T-helper 1 cell treated with Interleukin-12 subunit alpha and Interleukin-12 subunit beta and Interleukin-4 antibody, amounts not matched to agents 30 ng/mL and 1 ng/mL, for 36 hours (primary cell): ENCODE data around the gene OR2J3. TPM values are rescaled to one million over a fixed set of nuclear protein-coding genes. Genes with fewer than 3 reads are reported as not detected.
"Not testable (repeated sequence)": the region's sequence is repeated elsewhere in the genome, so short reads cannot be mapped to it uniquely, and the experiment has no call there.

Experiments used
- intact Hi-C: fragments of 100-400 bp; cut with micrococcal nuclease; formaldehyde crosslinking; loops from one replicate; pipeline ENCODE4 v1.15.1; 2024
- total RNA-seq: library from RNA; stranded (reverse); gene quantifications from 2 replicates; pipeline ENCODE4 v1.2.3, GENCODE V29; 2022

The OR2J3 gene
- not detected in 2 replicates for total RNA-seq

DNA sequence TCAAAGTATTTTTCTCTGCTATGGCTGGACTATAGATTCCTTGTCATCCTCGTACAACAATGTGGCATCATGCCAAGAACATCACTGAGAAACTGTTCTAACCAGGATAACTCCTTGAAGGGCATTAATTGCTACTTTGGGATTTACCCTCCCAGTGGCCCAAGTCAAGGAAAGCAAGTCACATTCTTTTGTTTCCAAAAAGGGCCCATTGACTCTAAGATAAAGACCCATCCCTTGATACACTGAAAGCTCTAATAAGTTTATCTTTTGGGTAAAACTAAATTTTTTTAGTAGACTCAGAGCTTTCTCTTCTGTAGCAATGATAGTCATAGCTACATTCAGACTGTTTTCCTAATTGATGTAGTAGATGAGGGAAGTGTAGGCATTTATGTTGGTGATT lies at the start of gene OR2J3:
TSS of gene OR2J3 (plus strand) at position 301 of the 400 bp plus-strand sequence. CDS start 3,833 bp downstream, outside the sequence.
- intact Hi-C loops: no loop called here

DNA sequence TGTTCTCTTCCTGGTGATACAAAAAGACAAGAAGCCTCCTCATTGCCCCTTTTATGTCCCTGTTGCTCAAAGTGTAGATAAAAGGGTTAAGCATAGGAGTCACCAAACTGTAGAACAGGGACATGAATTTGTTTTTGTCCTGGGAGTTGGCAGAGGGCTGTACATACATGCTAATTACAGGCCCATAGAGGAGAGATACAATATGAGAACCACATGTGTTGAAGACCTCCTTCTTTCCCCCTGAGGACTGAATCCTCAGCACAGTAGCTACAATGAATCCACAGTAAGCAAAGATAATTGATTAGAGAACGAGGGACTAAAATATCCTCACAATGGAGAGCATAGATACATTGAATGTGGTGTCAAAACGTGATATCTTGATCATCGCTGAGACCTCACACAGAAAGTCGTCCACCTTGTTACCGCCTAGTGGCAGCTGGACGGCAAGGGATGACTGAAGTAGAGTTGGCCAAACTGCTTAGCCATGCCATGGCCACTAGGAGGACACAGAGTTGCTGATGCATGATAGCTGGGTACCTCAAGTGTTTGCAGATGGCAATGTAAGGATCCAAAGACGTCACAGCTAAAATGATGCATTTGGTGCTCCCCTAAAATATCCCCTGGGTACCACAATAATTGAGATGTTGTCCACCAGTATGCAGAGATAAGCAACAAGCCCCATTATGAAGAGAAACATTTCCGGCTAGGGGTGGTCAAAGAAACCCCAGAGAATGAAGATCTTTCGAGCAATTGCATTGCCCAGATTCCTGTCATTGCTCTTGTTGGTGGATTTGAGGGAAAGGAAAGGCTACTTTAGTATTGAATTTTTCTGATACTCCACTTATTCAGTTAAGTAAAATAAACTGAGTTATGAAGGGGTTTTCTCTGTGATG lies 35.8 kb upstream of the OR2J3 start:
- intact Hi-C loops: no loop called here

DNA sequence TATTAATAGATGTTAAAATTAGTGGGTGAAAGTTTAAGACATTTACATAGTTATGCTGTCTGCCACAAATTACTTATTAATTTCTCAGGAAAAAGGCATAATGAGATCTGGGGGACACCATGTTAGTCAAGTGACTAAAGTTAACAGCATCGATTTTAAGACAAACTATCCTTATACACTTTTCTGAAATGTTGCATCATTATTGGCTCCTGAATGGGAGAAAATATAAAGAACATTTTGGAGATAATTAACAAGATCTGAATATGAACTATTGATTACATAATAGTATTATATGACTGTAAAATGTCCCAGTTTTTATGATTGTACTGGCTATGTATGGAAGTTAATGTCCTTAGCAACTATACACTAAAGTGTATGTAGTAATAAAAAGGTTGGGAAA lies 28.7 kb upstream of the OR2J3 start:
- intact Hi-C loops: no loop called here

DNA sequence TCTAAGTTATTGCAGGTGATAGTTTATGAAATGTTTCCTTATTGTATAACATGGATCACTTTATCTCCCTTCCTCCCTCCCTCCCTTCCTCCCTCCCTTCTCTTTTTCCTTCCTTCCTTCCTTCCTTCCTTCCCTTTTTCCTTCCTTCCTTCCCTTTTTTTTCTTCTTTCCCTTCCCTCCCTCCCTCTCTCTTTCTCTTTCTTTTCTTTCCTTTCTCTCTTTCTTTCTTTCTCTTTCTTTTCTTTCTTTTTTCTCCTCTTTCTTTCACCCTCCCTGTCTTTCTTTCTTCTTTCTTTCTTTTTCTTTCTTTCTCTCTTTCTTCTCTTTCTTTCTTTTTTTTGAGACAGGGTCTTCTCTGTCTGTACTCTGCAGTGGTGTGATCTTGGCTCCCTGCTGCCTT lies 26.5 kb upstream of the OR2J3 start:
- intact Hi-C loops: no loop called here

DNA sequence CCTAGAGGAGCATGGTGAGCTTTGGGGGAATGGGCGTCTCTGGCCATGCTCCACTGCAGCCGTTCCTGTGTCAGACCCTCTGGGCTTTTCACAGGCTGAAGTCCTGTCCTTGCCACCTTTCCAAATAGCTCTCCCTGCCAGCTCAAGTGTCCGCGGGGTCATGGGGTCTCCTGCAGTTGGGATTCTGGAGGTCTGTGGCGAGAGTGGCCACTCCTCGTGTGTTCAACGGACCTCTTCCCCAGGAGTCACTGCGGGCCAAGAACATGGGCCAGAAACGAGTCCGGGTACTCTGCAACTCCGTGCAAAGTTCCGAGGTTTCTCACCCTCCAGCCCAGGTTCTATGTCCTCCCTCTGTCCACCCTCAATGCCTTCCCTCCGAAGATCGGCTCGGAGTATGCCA lies 25.4 kb upstream of the OR2J3 start:
- intact Hi-C loops: no loop called here

DNA sequence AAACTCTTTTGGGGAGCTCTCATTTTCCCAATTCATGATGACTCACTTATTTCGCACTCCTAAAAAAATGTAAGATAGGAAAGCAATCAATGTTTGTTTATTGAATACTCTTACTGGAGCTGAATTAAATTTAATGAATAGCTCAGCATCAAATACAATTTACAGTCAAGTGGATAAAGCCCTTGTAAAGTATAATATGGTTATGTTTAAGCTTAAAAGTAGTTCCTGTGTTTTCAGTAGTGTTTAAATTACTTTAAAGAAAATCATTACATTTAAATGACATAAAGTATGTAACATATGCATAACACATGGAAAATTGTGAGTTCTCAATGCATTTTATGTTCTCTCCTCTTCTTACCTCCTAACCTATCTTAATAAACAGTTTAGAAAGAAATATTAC lies 20.6 kb upstream of the OR2J3 start, which contains the start of gene OR2B3:
TSS of gene OR2B3 (minus strand) at position 101 of the 400 bp plus-strand sequence. CDS start at position 36, 65 bp downstream.
- intact Hi-C loops: no loop called here

DNA sequence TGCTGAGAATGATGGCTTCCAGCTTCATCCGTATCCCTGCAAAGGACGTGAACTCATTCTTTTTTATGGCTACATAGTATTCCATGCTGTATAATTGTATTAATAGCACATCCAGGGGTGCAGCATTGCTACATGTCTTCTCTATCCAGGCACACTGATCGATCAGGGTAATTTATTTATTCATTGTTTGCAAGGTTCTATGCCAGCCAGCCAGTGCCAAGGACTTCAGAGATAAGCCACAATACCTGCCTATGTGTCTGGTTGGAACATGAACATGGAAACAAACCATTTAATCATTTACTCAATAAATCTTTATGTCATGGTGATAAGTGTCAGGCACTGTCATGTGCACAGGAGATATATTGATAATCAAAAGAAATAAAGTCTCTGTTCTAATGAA lies 14.9 kb upstream of the OR2J3 start:
- intact Hi-C loops: no loop called here

DNA sequence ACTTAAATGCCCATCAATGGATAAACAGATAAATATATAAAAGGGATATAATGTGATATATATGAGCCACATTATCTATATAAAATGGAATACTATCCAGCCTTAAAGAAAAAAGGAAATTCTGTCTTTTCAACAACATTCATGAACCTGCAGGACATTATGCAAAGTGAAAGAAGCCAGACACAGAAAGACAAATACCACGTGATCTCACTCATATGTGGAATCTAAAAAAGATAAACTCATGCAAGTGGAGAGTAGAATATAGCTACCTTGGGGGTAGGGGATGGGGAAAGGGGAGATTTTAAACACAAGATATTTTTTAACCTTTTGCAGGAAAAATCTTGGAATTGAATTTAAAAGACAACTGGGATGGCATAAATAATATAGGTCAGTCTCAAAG lies 10.1 kb upstream of the OR2J3 start:
- intact Hi-C loops: no loop called here

DNA sequence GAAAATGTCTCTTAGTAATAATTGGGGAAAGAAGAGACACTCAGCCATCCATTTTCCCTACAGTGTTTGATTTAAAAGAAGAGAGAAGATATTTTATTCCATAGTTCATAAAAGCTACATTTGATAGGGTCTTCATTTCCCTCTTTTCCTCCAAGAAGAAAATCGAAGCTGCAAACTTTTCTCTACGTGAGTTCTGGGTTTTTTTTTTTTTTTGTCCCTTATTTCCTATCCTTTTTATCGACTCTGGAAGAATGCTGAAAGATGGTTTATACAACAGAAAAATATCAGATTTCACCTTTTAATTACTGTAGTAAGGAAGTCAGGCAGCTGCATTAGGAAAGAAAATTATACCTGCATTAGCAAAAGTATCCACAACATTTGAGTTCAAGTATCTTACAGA lies 8.7 kb upstream of the OR2J3 start, which contains the start of gene OR2J1:
TSS of gene OR2J1 (plus strand) at position 301 of the 400 bp plus-strand sequence. CDS start 1,453 bp downstream, outside the sequence.
- intact Hi-C loops: no loop called here

DNA sequence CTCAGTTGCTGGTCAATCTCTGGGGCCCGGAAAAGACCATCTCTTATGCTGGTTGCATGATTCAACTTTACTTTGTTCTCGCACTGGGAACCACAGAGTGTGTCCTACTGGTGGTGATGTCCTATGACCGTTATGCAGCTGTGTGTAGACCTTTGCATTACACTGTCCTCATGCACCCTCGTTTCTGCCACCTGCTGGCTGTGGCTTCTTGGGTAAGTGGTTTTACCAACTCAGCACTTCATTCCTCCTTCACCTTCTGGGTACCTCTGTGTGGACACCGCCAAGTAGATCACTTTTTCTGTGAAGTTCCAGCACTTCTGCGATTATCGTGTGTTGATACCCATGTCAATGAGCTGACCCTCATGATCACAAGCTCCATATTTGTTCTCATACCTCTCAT lies 4.3 kb downstream of the OR2J3 start:
- intact Hi-C loops: no loop called here

DNA sequence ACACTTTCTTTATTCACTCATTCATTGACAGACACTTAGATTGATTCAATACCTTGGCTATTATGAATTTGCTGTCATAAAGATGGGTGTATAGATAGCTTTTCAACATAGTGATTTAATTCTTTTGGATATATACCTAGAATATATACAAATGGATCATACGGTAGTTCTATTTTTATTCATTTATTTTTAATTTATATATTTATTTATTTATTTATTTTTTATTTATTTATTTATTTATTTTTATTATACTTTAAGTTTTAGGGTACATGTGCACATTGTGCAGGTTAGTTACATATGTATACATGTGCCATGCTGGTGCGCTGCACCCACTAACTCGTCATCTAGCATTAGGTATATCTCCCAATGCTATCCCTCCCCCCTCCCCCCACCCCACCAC lies 7.1 kb downstream of the OR2J3 start:
- intact Hi-C loops: not testable (repeated sequence)

DNA sequence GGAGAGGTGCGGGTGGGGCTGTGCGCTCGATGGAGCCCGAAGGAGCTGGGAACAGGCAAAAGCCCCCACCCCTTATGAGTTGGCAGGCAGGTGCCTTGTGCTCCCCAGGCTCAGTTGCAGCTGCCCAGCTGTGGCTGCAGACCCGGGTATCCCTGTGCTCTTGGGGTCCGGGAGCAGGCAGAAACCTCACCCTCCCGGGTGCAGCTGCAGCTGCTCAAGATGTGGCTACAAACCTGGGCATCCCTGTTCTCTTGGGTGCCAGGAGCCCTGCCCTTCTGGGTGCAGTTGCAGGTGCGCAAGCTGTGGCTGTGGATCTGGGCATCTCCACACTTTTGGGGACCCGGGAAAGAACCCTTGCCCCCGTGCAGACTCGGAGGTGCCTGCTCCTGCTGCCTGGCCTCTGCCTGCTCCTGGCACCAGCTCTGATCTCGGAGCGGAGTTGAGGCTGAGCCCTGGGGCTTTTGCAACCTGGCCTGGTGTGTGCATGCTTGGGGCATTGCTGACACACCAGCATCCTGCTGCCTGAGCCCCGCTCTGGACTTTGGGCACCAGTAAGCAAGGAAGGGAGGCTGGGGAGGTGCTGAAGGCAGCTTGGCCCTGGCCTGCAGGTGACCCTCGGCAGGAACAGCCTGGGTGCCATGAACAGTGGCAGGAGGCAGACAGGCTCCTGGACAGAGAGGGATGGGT lies 21.6 kb downstream of the OR2J3 start:
- intact Hi-C loops: no loop called here

DNA sequence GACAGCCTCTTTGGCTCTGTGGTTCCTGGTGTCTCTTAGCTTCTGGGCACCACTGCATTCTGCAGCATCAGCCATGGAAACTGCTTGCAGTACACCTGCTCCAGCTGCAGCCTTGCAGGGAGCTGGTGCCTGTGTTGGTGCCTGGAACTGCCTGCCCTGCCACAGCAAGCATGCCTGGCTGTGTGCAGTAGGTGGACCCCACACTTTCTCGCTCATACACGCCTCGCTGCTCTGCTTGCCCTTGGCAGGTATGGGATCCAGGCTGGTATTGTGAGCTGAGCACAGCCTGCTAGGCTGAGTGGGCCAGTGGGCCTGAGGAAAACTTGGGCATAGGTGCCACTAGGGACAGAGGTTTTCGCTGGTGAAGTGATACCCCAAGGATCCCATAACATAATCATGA lies 22.8 kb downstream of the OR2J3 start:
- intact Hi-C loops: no loop called here

DNA sequence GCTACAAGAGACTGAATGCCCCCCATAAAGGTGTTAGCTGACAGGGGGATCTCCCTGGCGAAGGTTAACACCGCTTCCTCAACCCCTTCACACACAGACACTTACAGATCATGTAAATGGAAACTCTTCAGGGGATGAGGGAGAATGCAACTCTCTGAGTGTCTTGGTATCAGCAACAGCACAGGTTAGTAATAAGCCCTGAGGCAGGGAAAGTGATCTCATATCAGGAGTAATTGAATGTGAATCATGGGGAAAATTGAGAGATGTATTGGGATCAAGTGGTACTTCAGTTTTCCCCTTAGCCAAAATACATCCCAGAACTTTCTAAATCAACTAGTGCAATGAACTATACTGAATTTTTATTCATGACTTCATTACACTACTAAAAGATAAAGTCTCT lies 23.8 kb downstream of the OR2J3 start:
- intact Hi-C loops: no loop called here

DNA sequence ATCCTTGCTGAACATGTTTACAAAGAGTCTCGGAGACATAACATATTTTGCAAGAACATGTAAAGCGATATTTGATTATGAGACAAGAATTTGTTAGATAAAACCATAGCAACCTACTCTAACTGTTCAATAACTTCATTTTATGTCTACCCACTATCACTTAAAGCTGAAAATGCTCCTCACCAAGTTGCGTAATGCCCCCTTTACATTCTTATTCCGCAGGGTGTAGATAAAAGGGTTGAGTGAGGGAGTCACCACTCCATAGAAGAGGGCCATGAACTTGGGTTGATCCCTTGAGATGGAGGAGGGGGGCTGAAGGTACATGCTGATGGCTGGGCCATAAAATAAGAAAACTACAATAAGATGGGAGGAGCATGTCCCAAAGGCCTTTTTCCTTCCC lies 29.9 kb downstream of the OR2J3 start:
- intact Hi-C loops: no loop called here

DNA sequence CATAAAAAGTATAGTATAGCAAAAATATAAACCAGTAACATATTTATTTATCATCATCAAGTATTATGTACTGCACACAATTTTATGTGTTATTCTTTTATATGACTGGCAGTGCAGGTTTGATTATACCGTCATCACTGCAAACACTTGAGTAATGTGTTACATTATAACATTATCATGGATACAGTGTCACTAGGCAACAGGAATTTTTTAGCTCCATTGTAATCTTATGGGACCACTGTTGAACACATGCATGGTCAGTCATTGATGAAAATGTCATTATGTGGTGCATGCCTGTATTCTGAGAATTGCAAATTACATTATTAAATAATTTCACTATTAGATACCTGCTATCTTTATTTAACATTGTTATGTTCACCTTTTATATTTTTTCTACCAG lies 33.7 kb downstream of the OR2J3 start:
- intact Hi-C loops: no loop called here

DNA sequence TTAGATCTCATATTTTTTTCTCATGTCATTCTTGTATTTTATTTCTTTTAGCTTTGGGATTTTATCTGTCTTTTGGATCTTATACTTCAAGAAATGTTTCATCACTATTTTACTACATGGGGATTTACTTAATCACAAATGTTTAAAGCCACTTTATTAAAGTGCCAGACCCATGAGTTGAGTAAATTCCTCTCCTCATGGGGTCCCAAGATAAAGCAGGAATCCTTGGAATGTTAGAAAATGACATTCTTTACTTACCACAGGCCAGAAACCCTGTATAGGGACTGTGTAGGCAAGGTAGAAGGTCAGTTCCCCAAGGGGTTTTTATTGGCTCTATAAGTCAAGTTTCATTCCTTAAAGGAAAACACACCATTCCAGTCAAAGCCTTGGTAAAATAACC lies 34.5 kb downstream of the OR2J3 start:
- intact Hi-C loops: no loop called here

DNA sequence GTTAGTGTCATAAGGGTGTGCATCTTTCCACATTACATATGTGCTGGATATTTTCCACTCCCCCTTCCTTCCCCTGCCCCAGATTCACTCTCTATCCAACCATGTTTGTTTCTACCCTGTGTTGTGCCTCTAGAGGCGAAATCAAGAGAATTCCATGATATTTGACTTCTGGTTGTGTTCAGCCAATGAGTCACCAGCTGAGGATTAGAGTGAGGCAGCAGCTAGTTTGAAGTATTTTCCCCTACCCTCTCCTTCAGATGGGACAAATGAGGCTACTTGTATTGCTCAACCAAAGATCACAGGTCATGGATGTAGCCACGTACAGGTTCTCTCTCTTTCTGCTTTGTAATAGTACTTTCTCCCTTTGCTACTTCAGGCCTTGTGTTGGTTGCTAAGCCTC lies 38.3 kb downstream of the OR2J3 start:
- intact Hi-C loops: no loop called here

DNA sequence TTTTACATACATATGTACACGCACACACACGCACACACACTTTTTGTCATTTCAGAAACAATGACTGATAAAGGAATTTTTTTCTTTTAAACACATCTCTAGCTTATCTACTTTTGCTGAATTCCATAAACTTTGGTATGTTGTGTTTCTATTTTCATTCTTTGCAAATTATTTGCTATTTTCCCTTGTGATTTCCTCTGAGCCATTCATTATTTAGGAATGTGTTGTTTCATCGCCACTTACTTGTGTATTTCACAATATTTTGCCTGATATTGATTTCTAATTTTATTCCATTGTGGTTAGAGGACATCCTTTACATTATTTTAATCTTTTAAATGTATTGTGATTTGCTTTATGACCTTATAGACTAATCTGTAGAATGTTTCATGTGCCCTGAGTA lies 39.2 kb downstream of the OR2J3 start:
- intact Hi-C loops: no loop called here

DNA sequence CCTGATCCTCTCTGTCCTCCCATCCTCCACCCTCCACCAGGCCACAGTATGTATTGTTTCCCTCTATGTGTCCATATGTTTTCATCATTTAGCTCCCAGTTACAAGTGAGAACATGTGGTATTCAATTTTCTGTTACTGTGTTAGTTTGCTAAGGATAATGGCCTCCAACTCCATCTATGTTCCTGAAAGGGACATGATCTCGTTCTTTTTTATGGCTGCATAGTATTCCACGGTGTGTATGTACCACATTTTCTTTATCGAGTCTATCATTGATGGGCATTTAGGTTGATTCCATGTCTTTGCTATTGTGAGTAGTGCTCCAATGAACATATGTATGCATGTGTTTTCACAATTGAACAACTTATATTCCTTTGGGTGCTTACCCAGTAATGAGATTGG lies 41.6 kb downstream of the OR2J3 start:
- intact Hi-C loops: not testable (repeated sequence)

DNA sequence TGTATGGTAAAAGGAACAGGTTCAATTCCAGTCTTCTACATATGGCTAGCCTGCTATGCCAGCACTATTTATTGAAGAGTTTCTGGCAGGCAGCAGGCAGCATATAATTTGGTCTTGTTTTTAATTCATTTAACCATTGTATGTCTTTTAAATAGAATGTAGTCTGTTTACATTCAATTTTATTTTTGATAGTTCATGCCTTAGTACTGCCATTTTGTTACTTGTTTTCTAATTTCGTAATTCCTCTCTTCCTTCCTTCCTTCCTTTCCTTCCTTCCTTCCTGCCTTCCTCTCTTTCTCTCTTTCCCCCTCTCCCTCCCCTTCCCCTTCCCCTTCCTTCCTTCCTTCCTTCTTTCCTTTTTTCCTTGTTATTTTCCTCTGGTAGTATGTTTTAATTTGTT lies 45.2 kb downstream of the OR2J3 start:
- intact Hi-C loops: no loop called here

DNA sequence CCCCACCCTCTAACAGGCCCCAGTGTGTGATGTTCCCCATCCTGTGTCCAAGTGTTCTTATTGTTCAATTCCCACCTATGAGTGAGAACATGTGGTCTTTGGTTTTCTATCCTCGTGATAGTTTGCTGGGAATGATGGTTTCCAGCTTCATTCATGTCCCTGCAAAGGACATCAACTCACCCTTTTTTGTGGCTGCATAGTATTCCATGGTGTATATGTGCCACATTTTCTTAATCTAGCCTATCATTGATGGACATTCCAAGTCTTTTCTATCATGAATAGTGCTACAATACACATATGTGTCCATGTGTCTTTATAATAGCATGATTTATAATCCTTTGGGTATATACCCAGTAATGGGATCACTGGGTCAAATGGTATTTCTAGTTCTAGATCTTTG lies 47.3 kb downstream of the OR2J3 start:
- intact Hi-C loops: not testable (repeated sequence)

DNA sequence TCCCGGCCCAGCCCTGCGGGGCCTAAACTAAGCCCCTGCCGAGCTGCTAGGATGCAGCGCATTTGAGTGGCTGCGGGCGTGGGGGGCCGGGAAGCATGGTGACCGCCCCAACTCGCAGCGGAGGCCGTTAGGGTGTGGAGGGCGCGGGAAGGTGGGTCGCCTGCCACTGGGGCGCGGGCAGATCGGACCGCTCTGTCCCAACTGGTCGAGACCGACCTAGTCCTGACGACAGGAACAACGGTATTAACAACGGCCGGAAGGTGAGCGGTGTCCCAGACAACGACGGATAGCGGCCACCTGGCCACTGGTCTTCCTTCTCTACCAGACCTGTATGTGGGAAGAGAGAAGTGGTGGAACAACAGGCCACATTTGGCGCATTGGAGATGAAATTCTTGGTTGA lies 52.1 kb downstream of the OR2J3 start:
- intact Hi-C loops: not testable (repeated sequence)
